ENCODE measurements around the gene SIN3B. TPM values are rescaled to one million over a fixed set of nuclear protein-coding genes. Genes with fewer than 3 reads are reported as not detected.

The SIN3B gene
- total RNA-seq, 2 donors from 2014 or later: 19.8 to 31.0 TPM

GRCh38 chr19:16922592-16922934, 93.4 kb downstream of the SIN3B start:
- TF ChIP-seq CTCF (IDR thresholded peaks at IDR 0.05): no peak
- H3K4me3 ChIP-seq: no peak overlapping the region
- no peaks in the 10 kb centered on the region for H3K27me3 ChIP-seq
- no peaks in the 10 kb centered on the region for H3K36me3 ChIP-seq
- H3K9me3 ChIP-seq: no peaks in the 10 kb centered on the region
- intact Hi-C loops (cut with DNase I): no loop called here
- H3K27ac ChIP-seq: no peak overlapping the region
- H3K9ac ChIP-seq (ENCODE audit: low read depth in 2 of 2, low read length in 2 of 2): no peak overlapping the region
- DNase-seq: no peak
- H3K4me1 ChIP-seq: no peaks in the 10 kb centered on the region

GRCh38 chr19:16922949-16923348, 93.8 kb downstream of the SIN3B start:
- Histone ChIP-seq H3K9ac (ENCODE audit: low read depth in 2 of 2, low read length in 2 of 2) (no peak overlapping the region), H3K9me3 (no peaks in the 10 kb centered on the region), H3K27ac (no peak overlapping the region), H3K4me1 (no peaks in the 10 kb centered on the region), H3K4me3 (no peak overlapping the region), H3K27me3 (no peaks in the 10 kb centered on the region), H3K36me3 (no peaks in the 10 kb centered on the region)
- intact Hi-C loops (cut with DNase I): no loop called here
- DNase-seq: no peak
- TF ChIP-seq CTCF (IDR thresholded peaks at IDR 0.05): no peak

GRCh38 chr19:16927883-16928282, 98.7 kb downstream of the SIN3B start:
- Histone ChIP-seq H3K9me3 (no peaks in the 10 kb centered on the region), H3K27me3 (no peaks in the 10 kb centered on the region), H3K4me3 (no peak overlapping the region), H3K36me3 (no peaks in the 10 kb centered on the region), H3K27ac (no peak overlapping the region), H3K4me1 (no peaks in the 10 kb centered on the region), H3K9ac (ENCODE audit: low read depth in 2 of 2, low read length in 2 of 2) (no peak overlapping the region)
- TF ChIP-seq CTCF (IDR thresholded peaks at IDR 0.05): no peak
- intact Hi-C loops (cut with DNase I): no loop called here
- DNase-seq: no peak

- Histone ChIP-seq H3K27me3 (no peaks in the 10 kb centered on the region), H3K36me3 (no peaks in the 10 kb centered on the region), H3K9me3 (no peaks in the 10 kb centered on the region), H3K27ac (no peak overlapping the region), H3K4me3 (no peak overlapping the region), H3K9ac (ENCODE audit: low read depth in 2 of 2, low read length in 2 of 2) (no peak overlapping the region), H3K4me1 (no peaks in the 10 kb centered on the region)
- DNase-seq: no peak
- intact Hi-C loops (cut with DNase I): no loop called here
- no peak for TF ChIP-seq CTCF (IDR thresholded peaks at IDR 0.05)
Observed at GRCh38 chr19:16928351-16928750, 99.2 kb downstream of the SIN3B start.

- DNase-seq: no peak
- no peaks in the 10 kb centered on the region for H3K4me1 ChIP-seq
- H3K27ac ChIP-seq: no peak overlapping the region
- H3K9ac ChIP-seq (ENCODE audit: low read depth in 2 of 2, low read length in 2 of 2): no peak overlapping the region
- H3K4me3 ChIP-seq: no peak overlapping the region
- intact Hi-C loops (cut with DNase I): no loop called here
- no peaks in the 10 kb centered on the region for H3K36me3 ChIP-seq
- no peaks in the 10 kb centered on the region for H3K9me3 ChIP-seq
- no peaks in the 10 kb centered on the region for H3K27me3 ChIP-seq
- TF ChIP-seq CTCF (IDR thresholded peaks at IDR 0.05): no peak
Observed at GRCh38 chr19:16928916-16929315, 99.7 kb downstream of the SIN3B start.

Other genes starting within 250 kb of the SIN3B start
- gene MED26, start 201.2 kb upstream of the SIN3B start, total RNA-seq: 10 to 100 TPM; 10.0 to 11.9 TPM
- gene SMIM7, start 169.3 kb upstream of the SIN3B start, total RNA-seq: 10 to 100 TPM; 58.2 to 64.8 TPM
- 1 to 10 TPM; 4.2 to 4.4 TPM for gene TMEM38A, start 168.3 kb upstream of the SIN3B start, total RNA-seq
- gene NWD1, start 109.6 kb upstream of the SIN3B start, total RNA-seq: under 1 TPM; 0.20 to 0.27 TPM
- gene F2RL3, start 59.6 kb downstream of the SIN3B start, total RNA-seq: under 1 TPM; 0.84 to 0.98 TPM
- gene CPAMD8, start 197.4 kb downstream of the SIN3B start, total RNA-seq: 1 to 10 TPM; 1.8 to 3.5 TPM
- 10 to 100 TPM; 10.6 to 29.8 TPM for gene HAUS8, start 246.1 kb downstream of the SIN3B start, total RNA-seq
- gene MYO9B, start 246.4 kb downstream of the SIN3B start, total RNA-seq: 10 to 100 TPM; 56.5 to 89.2 TPM